Spleen (tissue), 7 donors: Measurements from ENCODE around the gene CCDC6.

Experiments
- POLR2A ChIP-seq, 3 donors: fragments of 450-650 bp; IDR thresholded peaks; one replicate each; pipeline ENCODE4 v1.5.1; 2017; ENCODE audit warnings: antibody characterized with exemption in 3 of 3, mild to moderate bottlenecking in 1 of 3
- TF ChIP-seq, protein P1 (sequence below), 11 experiments: fragments of 200-600 bp in 7 of 11; fragments of 450-650 bp in 4 of 11; sonication (generic) in 4 of 11; IDR thresholded peaks in 8 of 11; conservative IDR thresholded peaks in 3 of 11; 1 replicate in 7 of 11; 2 replicates in 4 of 11; pipeline versions ENCODE4 v1.4.0 to v1.8.0; 2016 to 2021; ENCODE audit warnings: antibody characterized with exemption in 11 of 11, inconsistent platforms in 4 of 11, mild to moderate bottlenecking in 1 of 11
- donor health status: DM: no; HTN: no; CAD: no; lungs with moderate emphysema.
- donor health status: DM: no; HTN: no; CAD: no.
- donor health status: DM: no; HTN: no; CAD: no.

DNA sequence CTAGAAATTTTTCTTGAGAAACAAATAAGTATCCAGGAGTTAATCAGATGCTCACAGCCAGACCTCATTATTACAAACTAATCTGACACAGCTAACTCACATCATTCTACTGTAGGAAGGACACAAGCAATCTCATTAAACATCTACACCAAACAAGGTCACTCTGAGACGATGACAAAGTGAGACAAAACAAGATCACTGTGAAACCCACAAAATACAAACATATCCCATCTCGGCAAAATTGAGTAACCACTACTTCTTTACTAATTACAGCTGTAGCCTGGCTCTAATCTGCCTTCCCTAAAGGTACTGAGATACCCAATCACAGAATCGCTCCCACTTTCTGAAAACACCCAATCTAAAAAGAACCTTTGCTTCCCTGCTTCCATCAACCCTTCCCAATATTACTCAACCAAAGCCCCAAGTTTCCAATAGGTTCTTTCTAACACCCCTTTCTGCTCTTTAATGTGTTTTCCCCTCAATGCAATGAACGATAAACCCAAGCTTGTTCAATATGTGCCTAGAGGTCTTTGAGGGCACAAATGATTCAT is 26.9 kb downstream of the CCDC6 start:
- TF ChIP-seq, protein P1, sequence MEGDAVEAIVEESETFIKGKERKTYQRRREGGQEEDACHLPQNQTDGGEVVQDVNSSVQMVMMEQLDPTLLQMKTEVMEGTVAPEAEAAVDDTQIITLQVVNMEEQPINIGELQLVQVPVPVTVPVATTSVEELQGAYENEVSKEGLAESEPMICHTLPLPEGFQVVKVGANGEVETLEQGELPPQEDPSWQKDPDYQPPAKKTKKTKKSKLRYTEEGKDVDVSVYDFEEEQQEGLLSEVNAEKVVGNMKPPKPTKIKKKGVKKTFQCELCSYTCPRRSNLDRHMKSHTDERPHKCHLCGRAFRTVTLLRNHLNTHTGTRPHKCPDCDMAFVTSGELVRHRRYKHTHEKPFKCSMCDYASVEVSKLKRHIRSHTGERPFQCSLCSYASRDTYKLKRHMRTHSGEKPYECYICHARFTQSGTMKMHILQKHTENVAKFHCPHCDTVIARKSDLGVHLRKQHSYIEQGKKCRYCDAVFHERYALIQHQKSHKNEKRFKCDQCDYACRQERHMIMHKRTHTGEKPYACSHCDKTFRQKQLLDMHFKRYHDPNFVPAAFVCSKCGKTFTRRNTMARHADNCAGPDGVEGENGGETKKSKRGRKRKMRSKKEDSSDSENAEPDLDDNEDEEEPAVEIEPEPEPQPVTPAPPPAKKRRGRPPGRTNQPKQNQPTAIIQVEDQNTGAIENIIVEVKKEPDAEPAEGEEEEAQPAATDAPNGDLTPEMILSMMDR (IDR thresholded peaks at IDR 0.05 in 8 of 11, conservative IDR thresholded peaks at IDR 0.05 in 3 of 11): no peak
- TF ChIP-seq POLR2A (IDR thresholded peaks at IDR 0.05): no peak
